ENCODE results near the gene OXLD1.

OXLD1 gene

GRCh38 chr17:81705518-81706231 lies 39.3 kb upstream of the OXLD1 start:
- no peak overlapping the region for H3K4me3 ChIP-seq (ENCODE audit: severe bottlenecking)
- TF ChIP-seq CTCF (IDR thresholded peaks at IDR 0.05; ENCODE audit: poor library complexity, severe bottlenecking), result no peak
- no peaks in the 10 kb centered on the region for H3K9me3 ChIP-seq (ENCODE audit: severe bottlenecking)
- H3K4me1 ChIP-seq (ENCODE audit: insufficient read depth, poor library complexity, severe bottlenecking), result peaks cover 7% of the 10 kb centered on the region
- H3K36me3 ChIP-seq (ENCODE audit: low read depth), result peaks cover 46% of the 10 kb centered on the region
- no peak overlapping the region for H3K27ac ChIP-seq (ENCODE audit: poor library complexity, severe bottlenecking)
- DNase-seq (ENCODE audit: low spot score), result peak; percentile 60
- ATAC-seq (ENCODE audit: low read depth), result no peak
- no peaks in the 10 kb centered on the region for H3K27me3 ChIP-seq (ENCODE audit: insufficient read depth, poor library complexity, severe bottlenecking)

- peak overlapping the region; percentile 88 for H3K4me3 ChIP-seq (ENCODE audit: severe bottlenecking)
- H3K36me3 ChIP-seq (ENCODE audit: low read depth), result peaks cover 55% of the 10 kb centered on the region
- H3K9me3 ChIP-seq (ENCODE audit: severe bottlenecking), result no peaks in the 10 kb centered on the region
- ATAC-seq (ENCODE audit: low read depth) (no peak), DNase-seq (ENCODE audit: low spot score) (peak; percentile 52)
- peak overlapping the region; percentile 84 for H3K27ac ChIP-seq (ENCODE audit: poor library complexity, severe bottlenecking)
- no peak for TF ChIP-seq CTCF (IDR thresholded peaks at IDR 0.05; ENCODE audit: poor library complexity, severe bottlenecking)
- peaks cover 7% of the 10 kb centered on the region for H3K4me1 ChIP-seq (ENCODE audit: insufficient read depth, poor library complexity, severe bottlenecking)
- H3K27me3 ChIP-seq (ENCODE audit: insufficient read depth, poor library complexity, severe bottlenecking), result no peaks in the 10 kb centered on the region
Observed at GRCh38 chr17:81703747-81704654, 37.6 kb upstream of the OXLD1 start.

- Histone ChIP-seq H3K9me3 (ENCODE audit: severe bottlenecking) (no peaks in the 10 kb centered on the region), H3K27ac (ENCODE audit: poor library complexity, severe bottlenecking) (peak within 1 kb of the TSS; percentile 84), H3K4me3 (ENCODE audit: severe bottlenecking) (peak within 1 kb of the TSS; percentile 88), H3K27me3 (ENCODE audit: insufficient read depth, poor library complexity, severe bottlenecking) (no peaks in the 10 kb centered on the region), H3K36me3 (ENCODE audit: low read depth) (peaks cover 63% of the 10 kb centered on the region), H3K4me1 (ENCODE audit: insufficient read depth, poor library complexity, severe bottlenecking) (peaks cover 7% of the 10 kb centered on the region)
- peak; percentile 5 for TF ChIP-seq CTCF (IDR thresholded peaks at IDR 0.05; ENCODE audit: poor library complexity, severe bottlenecking)
- DNase-seq (ENCODE audit: low spot score) (peak; percentile 94), ATAC-seq (ENCODE audit: low read depth) (peak; percentile 79)
Observed at GRCh38 chr17:81702934-81703746, 36.7 kb upstream of the OXLD1 start, which contains the start of gene MRPL12. Gene MRPL12 (plus strand): TSS chr17:81703367. CDS start chr17:81703502, 135 bp downstream.

- DNase-seq (ENCODE audit: low spot score) (peak; percentile 65), ATAC-seq (ENCODE audit: low read depth) (peak; percentile 33; the same call in 1 of the 3 replicates)
- peak; percentile 5 for TF ChIP-seq CTCF (IDR thresholded peaks at IDR 0.05; ENCODE audit: poor library complexity, severe bottlenecking)
- H3K27ac ChIP-seq (ENCODE audit: poor library complexity, severe bottlenecking), result peak overlapping the region; percentile 84
- no peaks in the 10 kb centered on the region for H3K9me3 ChIP-seq (ENCODE audit: severe bottlenecking)
- H3K27me3 ChIP-seq (ENCODE audit: insufficient read depth, poor library complexity, severe bottlenecking), result no peaks in the 10 kb centered on the region
- peaks cover 7% of the 10 kb centered on the region for H3K4me1 ChIP-seq (ENCODE audit: insufficient read depth, poor library complexity, severe bottlenecking)
- H3K4me3 ChIP-seq (ENCODE audit: severe bottlenecking), result peak overlapping the region; percentile 88
- H3K36me3 ChIP-seq (ENCODE audit: low read depth), result peaks cover 73% of the 10 kb centered on the region
Observed at GRCh38 chr17:81701288-81702071, 35.1 kb upstream of the OXLD1 start.

Measured in RWPE2 (cell line).